ENCODE data around the gene EMC8. TPM values are rescaled to one million over a fixed set of nuclear protein-coding genes. Genes with fewer than 3 reads are reported as not detected.

The EMC8 gene
- total and polyA plus RNA-seq, 4 donors: 12.0 to 12.4 (median 12.2) TPM

DNA sequence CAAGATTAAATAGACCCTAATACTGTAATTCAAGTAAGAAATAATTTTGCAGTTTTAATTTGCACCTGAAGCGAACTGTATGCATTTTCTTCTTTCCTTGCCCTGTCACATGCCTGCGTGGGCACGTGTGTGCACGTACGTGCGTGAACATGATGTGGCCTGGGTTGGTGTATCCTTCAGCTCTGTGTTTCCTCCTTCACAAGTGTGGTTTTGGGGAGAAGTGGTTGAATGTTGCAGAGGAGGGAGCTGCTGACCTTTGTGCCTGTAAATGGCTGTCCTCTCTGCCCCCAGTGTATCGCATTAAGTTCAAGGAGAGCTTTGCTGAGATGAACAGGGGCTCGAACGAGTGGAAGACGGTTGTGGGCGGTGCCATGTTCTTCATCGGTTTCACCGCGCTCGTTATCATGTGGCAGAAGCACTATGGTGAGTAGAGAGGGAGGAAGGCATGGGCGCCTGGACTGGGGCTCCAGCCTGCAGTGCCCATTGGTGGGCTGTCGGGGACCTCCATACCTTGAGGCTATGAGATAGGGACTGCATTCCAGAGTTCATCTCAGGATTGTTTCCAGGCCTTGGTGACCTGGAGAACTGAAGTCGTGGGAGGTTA lies 6.2 kb upstream of the EMC8 start:
- Histone ChIP-seq H3K27me3 (ENCODE audit: control insufficient read depth in 4 of 4, insufficient read depth in 4 of 4, low read length in 3 of 4) (no peaks in the 10 kb centered on the region), H3K9ac (ENCODE audit: low read depth in 1 of 2, low read length in 2 of 2) (no peak overlapping the region), H3K36me3 (ENCODE audit: control insufficient read depth in 4 of 4, insufficient read depth in 3 of 4, low read depth in 1 of 4, low read length in 3 of 4) (peaks cover 5 to 55% (median 44%) of the 10 kb centered on the region in 4 donors), H3K4me3 (ENCODE audit: low read depth in 1 of 3, low read length in 3 of 3) (no peak overlapping the region), H3K27ac (ENCODE audit: low read depth in 1 of 2, low read length in 2 of 2) (no peak overlapping the region), H3K9me3 (ENCODE audit: control insufficient read depth in 4 of 4, low read length in 3 of 4) (no peaks in the 10 kb centered on the region), H3K4me1 (ENCODE audit: control insufficient read depth in 4 of 4, insufficient read depth in 4 of 4, low read length in 3 of 4) (peaks cover 2 to 9% (median 4%) of the 10 kb centered on the region in 4 donors)
- DNase-seq (ENCODE audit: low spot score): no peak
- no peak for TF ChIP-seq GABPA (IDR thresholded peaks at IDR 0.05 in 1 of 2, conservative IDR thresholded peaks at IDR 0.05 in 1 of 2)
- no peak for TF ChIP-seq RXRA (IDR thresholded peaks at IDR 0.05)
- no peak for TF ChIP-seq YY1 (IDR thresholded peaks at IDR 0.05)
- no peak for TF ChIP-seq JUND (IDR thresholded peaks at IDR 0.05)
- no peak for TF ChIP-seq TAF1 (conservative IDR thresholded peaks at IDR 0.05)
- TF ChIP-seq, protein P1, sequence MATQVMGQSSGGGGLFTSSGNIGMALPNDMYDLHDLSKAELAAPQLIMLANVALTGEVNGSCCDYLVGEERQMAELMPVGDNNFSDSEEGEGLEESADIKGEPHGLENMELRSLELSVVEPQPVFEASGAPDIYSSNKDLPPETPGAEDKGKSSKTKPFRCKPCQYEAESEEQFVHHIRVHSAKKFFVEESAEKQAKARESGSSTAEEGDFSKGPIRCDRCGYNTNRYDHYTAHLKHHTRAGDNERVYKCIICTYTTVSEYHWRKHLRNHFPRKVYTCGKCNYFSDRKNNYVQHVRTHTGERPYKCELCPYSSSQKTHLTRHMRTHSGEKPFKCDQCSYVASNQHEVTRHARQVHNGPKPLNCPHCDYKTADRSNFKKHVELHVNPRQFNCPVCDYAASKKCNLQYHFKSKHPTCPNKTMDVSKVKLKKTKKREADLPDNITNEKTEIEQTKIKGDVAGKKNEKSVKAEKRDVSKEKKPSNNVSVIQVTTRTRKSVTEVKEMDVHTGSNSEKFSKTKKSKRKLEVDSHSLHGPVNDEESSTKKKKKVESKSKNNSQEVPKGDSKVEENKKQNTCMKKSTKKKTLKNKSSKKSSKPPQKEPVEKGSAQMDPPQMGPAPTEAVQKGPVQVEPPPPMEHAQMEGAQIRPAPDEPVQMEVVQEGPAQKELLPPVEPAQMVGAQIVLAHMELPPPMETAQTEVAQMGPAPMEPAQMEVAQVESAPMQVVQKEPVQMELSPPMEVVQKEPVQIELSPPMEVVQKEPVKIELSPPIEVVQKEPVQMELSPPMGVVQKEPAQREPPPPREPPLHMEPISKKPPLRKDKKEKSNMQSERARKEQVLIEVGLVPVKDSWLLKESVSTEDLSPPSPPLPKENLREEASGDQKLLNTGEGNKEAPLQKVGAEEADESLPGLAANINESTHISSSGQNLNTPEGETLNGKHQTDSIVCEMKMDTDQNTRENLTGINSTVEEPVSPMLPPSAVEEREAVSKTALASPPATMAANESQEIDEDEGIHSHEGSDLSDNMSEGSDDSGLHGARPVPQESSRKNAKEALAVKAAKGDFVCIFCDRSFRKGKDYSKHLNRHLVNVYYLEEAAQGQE (IDR thresholded peaks at IDR 0.05): no peak
- TF ChIP-seq, protein P2, sequence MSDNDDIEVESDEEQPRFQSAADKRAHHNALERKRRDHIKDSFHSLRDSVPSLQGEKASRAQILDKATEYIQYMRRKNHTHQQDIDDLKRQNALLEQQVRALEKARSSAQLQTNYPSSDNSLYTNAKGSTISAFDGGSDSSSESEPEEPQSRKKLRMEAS (IDR thresholded peaks at IDR 0.05): no peak
- no peak for TF ChIP-seq HNF4A (conservative IDR thresholded peaks at IDR 0.05)
- TF ChIP-seq HNF4G (IDR thresholded peaks at IDR 0.05): no peak
- no peak for TF ChIP-seq FOXA1 (IDR thresholded peaks at IDR 0.05)
- TF ChIP-seq EGR1 (IDR thresholded peaks at IDR 0.05; ENCODE audit: low read depth in 2 of 2): no peak
- TF ChIP-seq, protein P3, sequence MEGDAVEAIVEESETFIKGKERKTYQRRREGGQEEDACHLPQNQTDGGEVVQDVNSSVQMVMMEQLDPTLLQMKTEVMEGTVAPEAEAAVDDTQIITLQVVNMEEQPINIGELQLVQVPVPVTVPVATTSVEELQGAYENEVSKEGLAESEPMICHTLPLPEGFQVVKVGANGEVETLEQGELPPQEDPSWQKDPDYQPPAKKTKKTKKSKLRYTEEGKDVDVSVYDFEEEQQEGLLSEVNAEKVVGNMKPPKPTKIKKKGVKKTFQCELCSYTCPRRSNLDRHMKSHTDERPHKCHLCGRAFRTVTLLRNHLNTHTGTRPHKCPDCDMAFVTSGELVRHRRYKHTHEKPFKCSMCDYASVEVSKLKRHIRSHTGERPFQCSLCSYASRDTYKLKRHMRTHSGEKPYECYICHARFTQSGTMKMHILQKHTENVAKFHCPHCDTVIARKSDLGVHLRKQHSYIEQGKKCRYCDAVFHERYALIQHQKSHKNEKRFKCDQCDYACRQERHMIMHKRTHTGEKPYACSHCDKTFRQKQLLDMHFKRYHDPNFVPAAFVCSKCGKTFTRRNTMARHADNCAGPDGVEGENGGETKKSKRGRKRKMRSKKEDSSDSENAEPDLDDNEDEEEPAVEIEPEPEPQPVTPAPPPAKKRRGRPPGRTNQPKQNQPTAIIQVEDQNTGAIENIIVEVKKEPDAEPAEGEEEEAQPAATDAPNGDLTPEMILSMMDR (IDR thresholded peaks at IDR 0.05; ENCODE audit: low read depth, low read length, missing input control): no peak
- TF ChIP-seq SP1 (IDR thresholded peaks at IDR 0.05): no peak
- TF ChIP-seq, protein P4, sequence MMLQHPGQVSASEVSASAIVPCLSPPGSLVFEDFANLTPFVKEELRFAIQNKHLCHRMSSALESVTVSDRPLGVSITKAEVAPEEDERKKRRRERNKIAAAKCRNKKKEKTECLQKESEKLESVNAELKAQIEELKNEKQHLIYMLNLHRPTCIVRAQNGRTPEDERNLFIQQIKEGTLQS (IDR thresholded peaks at IDR 0.05): no peak
- no peak for TF ChIP-seq RAD21 (IDR thresholded peaks at IDR 0.05)
- no peak for TF ChIP-seq FOXA2 (IDR thresholded peaks at IDR 0.05)
- TF ChIP-seq, protein P5, sequence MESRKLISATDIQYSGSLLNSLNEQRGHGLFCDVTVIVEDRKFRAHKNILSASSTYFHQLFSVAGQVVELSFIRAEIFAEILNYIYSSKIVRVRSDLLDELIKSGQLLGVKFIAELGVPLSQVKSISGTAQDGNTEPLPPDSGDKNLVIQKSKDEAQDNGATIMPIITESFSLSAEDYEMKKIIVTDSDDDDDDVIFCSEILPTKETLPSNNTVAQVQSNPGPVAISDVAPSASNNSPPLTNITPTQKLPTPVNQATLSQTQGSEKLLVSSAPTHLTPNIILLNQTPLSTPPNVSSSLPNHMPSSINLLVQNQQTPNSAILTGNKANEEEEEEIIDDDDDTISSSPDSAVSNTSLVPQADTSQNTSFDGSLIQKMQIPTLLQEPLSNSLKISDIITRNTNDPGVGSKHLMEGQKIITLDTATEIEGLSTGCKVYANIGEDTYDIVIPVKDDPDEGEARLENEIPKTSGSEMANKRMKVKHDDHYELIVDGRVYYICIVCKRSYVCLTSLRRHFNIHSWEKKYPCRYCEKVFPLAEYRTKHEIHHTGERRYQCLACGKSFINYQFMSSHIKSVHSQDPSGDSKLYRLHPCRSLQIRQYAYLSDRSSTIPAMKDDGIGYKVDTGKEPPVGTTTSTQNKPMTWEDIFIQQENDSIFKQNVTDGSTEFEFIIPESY (IDR thresholded peaks at IDR 0.05): no peak
- TF ChIP-seq NR2F2 (IDR thresholded peaks at IDR 0.05): no peak
- WGBS: 84% methylated on average over 18 of the region's 18 CpGs

All from liver (tissue), 9 donors.